Stimulated activated effector memory CD8-positive, alpha-beta T cell treated with anti-CD3 and anti-CD28 coated beads, Interleukin-12 subunit alpha, Interleukin-12 subunit beta, amount 100 ng/mL, for 72 hours (primary cell): Measurements from ENCODE around the gene LRRK1.

Experiments used
- ATAC-seq: fragments of 150-1000 bp; cut with Tn5 transposase; 2 replicates; pipeline ENCODE4 v1.10.0; 2021
- DNase-seq, 2 donors: peaks; one replicate each; pipeline ENCODE4 v3.0.0; 2021 to 2022; ENCODE audit warnings: low spot score in 2 of 2
- H3K27ac Mint-ChIP-seq: one replicate; pipeline ENCODE4 v1.8.0; 2022; ENCODE audit warnings: mild to moderate bottlenecking, mixed read lengths
- H3K36me3 Mint-ChIP-seq: one replicate; pipeline ENCODE4 v1.8.0; 2022; ENCODE audit warnings: mild to moderate bottlenecking, mixed read lengths
- H3K4me1 Mint-ChIP-seq: one replicate; pipeline ENCODE4 v1.8.0; 2022; ENCODE audit warnings: mixed read lengths
- H3K4me3 Mint-ChIP-seq: one replicate; pipeline ENCODE4 v1.8.0; 2022; ENCODE audit warnings: mild to moderate bottlenecking, mixed read lengths
- H3K9me3 Mint-ChIP-seq: one replicate; pipeline ENCODE4 v1.8.0; 2022; ENCODE audit warnings: mixed read lengths

LRRK1 gene

GRCh38 chr15:101048176-101048575 is 129.0 kb downstream of the LRRK1 start:
- Mint-ChIP-seq H3K4me1 (no peaks in the 10 kb centered on the region), H3K27ac (no peak overlapping the region), H3K36me3 (no peaks in the 10 kb centered on the region), H3K4me3 (no peak overlapping the region), H3K9me3 (no peaks in the 10 kb centered on the region)
- DNase-seq: peak in 1 of 2 donors; percentile 13
- no peak for ATAC-seq

DNA sequence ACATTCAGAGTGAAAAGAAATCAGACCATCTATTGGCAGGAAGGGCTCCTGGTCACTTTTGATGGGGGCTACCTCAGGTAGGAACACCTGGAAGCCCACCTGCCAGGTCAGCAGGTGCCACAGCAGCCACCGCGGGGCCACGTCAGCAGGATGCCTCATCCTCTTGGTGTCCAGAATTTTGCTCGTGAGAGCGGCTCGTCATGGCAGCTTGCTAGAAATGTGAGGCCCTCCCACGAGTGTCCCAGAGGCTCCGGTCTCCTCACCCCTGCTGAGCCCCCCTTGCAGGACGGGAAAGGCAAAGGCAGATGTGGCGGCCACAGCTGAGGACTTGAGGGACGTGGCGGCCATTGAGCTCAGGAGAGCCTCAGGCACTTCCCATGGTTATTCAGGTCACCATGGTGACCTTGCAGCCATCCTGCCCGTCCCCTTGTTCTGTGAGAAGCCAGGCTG is 129.4 kb downstream of the LRRK1 start:
- peak in 1 of 2 donors; percentile 45 for DNase-seq
- no peak overlapping the region for H3K27ac Mint-ChIP-seq

DNA sequence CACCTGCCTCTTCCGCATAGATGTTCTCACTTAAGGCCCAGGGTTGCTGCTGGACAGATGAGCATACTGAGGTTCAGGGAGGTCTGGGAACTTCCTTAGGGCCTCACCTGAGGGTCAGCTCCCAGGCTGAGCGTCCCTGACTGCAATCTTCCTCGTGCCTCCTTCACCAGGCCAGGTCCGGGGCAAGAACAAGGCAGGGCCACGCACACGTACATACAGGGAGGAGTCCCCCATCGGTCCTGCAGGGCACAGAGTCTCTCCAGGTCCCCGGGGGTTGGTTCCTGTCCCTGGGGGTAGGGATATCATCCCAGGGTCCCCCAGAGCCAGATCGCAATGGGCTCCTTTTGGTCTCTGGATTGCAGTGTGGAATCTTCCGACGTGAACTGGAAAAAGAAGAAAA is 130.1 kb downstream of the LRRK1 start:
- Mint-ChIP-seq H3K27ac (no peak overlapping the region), H3K4me1 (no peaks in the 10 kb centered on the region)
- no peak for ATAC-seq

More for the DNA sequence above, 129.4 kb downstream of the LRRK1 start:
- Mint-ChIP-seq H3K36me3 (no peaks in the 10 kb centered on the region), H3K9me3 (no peaks in the 10 kb centered on the region), H3K4me3 (no peak overlapping the region), H3K4me1 (no peaks in the 10 kb centered on the region)
- no peak for ATAC-seq

GRCh38 chr15:101049856-101050622 is 130.9 kb downstream of the LRRK1 start:
- Mint-ChIP-seq H3K4me1 (no peaks in the 10 kb centered on the region), H3K9me3 (no peaks in the 10 kb centered on the region), H3K4me3 (no peak overlapping the region), H3K27ac (no peak overlapping the region), H3K36me3 (no peaks in the 10 kb centered on the region)
- DNase-seq (peak in 1 of 2 donors; percentile 29), ATAC-seq (no peak)

More for the DNA sequence above, 130.1 kb downstream of the LRRK1 start:
- Mint-ChIP-seq H3K9me3 (no peaks in the 10 kb centered on the region), H3K4me3 (no peak overlapping the region), H3K36me3 (no peaks in the 10 kb centered on the region)
- peak in 1 of 2 donors; percentile 32 for DNase-seq

DNA sequence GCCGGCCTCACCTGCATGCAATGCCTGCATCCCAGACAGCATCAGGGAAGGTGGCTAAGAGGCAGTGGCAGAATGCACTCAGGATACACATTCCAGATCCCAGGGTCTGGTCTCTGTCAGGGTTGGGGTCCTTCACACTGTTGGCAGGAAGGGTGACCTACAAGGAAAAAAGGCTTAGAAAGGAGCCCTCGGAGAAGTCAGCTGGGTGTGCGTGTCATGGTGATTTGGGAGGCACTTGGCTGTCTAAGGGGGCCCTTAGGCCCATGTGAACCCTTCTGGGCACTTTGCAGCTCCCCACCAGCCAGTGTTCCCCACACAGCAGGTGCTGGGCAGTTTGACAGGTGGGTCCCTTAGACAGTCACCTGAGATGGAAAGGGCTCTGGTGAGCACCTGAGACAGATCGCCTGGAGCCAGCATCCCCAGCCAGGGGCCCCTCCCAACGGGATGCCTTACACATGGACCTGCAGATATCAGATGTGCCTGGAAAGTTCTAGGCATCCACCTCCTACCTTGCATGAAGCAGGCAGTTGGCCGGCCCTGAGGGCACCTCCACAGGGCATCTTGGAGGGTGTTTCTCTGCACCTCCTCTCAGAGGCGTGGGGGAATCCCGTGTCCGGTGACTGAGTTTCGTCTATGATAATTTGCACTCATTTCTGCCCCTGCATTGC is 131.6 kb downstream of the LRRK1 start:
- Mint-ChIP-seq H3K4me3 (no peak overlapping the region), H3K27ac (no peak overlapping the region), H3K9me3 (no peaks in the 10 kb centered on the region), H3K4me1 (no peaks in the 10 kb centered on the region), H3K36me3 (no peaks in the 10 kb centered on the region)
- no peak for ATAC-seq
- DNase-seq: peak in 1 of 2 donors; percentile 45

DNA sequence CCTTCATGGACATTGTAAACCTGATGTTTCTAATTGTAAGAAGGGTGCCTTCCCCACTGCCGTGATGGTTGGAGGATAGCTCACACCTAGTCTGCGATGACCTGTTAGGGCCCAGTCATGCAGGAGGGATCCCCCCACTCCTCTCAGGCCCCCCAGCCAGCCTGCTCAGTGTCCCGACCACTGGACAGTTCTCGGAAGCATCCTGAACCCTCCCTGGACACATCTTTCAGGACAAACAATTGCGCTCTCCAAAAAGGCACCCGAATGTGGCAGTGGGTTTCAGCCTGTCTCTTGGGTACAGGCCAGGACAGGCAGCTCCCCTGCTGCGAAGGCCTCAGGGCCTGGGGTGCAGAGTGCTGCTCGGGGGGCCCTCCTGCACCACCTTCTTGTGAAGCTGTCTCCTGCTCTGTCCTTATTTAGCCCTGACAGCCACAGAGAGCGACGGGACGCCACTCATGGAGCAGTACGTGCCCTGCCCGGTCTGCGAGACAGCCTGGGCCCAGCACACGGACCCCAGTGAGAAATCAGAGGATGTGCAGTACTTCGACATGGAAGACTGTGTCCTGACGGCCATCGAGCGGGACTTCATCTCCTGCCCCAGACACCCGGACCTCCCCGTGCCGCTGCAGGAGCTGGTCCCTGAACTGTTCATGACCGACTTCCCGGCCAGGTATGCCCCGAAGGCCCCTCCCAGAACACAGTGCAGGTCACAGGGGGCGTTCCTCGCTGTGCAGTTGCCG is 132.3 kb downstream of the LRRK1 start:
- no peaks in the 10 kb centered on the region for H3K4me1 Mint-ChIP-seq

DNA sequence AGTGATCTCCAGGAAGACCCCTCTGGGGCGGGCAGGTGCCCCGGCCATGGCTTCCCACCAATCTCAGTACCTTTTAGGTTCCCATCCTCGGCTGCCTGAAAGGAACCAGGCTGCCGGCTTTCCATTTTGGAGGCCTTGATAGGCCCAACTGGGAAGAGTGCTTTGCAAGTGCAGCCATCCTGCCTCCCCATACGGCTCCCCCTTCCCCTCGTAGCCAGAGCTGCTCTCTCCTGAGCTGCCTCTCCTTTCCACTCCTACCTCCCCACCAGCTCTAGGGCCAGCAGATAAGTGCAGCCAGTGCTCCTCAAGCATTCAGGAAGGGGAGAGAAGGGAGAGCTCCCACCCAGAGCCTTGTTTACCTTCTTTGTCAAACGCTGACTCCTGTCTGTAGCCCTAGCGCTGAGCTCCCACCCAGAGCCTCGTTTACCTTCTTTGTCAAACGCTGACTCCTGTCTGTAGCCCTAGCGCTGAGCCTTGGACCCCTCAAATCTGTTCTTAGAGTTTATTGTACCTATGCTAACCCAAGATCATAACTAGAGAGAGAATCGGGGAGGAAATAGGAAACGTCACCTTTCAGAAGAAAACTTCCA is 133.0 kb downstream of the LRRK1 start:
- Mint-ChIP-seq H3K36me3 (no peaks in the 10 kb centered on the region), H3K9me3 (no peaks in the 10 kb centered on the region), H3K27ac (no peak overlapping the region), H3K4me3 (no peak overlapping the region), H3K4me1 (no peaks in the 10 kb centered on the region)
- no peak for ATAC-seq
- peak in 1 of 2 donors; percentile 38 for DNase-seq

More for the DNA sequence above, 132.3 kb downstream of the LRRK1 start:
- Mint-ChIP-seq H3K36me3 (no peaks in the 10 kb centered on the region), H3K27ac (no peak overlapping the region), H3K4me3 (no peak overlapping the region), H3K9me3 (no peaks in the 10 kb centered on the region)
- no peak for DNase-seq
- ATAC-seq: no peak

GRCh38 chr15:101052681-101053121 is 133.5 kb downstream of the LRRK1 start:
- no peak overlapping the region for H3K4me3 Mint-ChIP-seq
- H3K27ac Mint-ChIP-seq: no peak overlapping the region
- H3K9me3 Mint-ChIP-seq: no peaks in the 10 kb centered on the region
- no peaks in the 10 kb centered on the region for H3K4me1 Mint-ChIP-seq
- no peak for ATAC-seq
- DNase-seq: peak in 1 of 2 donors; percentile 26
- H3K36me3 Mint-ChIP-seq: no peaks in the 10 kb centered on the region

- Mint-ChIP-seq H3K4me1 (no peaks in the 10 kb centered on the region), H3K9me3 (no peaks in the 10 kb centered on the region), H3K27ac (no peak overlapping the region), H3K36me3 (no peaks in the 10 kb centered on the region), H3K4me3 (no peak overlapping the region)
- DNase-seq (no peak), ATAC-seq (no peak)
Observed at GRCh38 chr15:101053261-101053660, 134.1 kb downstream of the LRRK1 start.

GRCh38 chr15:101054116-101054515 is 135.0 kb downstream of the LRRK1 start:
- Mint-ChIP-seq H3K4me3 (no peak overlapping the region), H3K4me1 (no peaks in the 10 kb centered on the region), H3K36me3 (no peaks in the 10 kb centered on the region), H3K9me3 (no peaks in the 10 kb centered on the region), H3K27ac (no peak overlapping the region)
- DNase-seq (peak in 1 of 2 donors; percentile 18), ATAC-seq (no peak)

DNA sequence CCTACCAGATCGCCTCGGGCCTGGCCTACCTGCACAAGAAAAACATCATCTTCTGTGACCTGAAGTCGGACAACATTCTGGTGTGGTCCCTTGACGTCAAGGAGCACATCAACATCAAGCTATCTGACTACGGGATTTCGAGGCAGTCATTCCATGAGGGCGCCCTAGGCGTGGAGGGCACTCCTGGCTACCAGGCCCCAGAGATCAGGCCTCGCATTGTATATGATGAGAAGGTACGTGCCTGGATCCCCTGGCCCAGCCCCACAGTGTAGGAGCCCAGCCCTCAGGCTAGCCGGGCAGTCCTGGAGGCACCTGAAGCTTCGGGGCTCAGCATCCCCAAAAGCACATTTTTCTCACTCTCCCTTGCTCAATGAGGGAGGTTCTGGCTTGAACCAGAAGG is 135.8 kb downstream of the LRRK1 start:
- DNase-seq (peak in 1 of 2 donors; percentile 42), ATAC-seq (no peak)
- Mint-ChIP-seq H3K36me3 (no peaks in the 10 kb centered on the region), H3K9me3 (no peaks in the 10 kb centered on the region), H3K27ac (no peak overlapping the region), H3K4me3 (no peak overlapping the region), H3K4me1 (no peaks in the 10 kb centered on the region)

DNA sequence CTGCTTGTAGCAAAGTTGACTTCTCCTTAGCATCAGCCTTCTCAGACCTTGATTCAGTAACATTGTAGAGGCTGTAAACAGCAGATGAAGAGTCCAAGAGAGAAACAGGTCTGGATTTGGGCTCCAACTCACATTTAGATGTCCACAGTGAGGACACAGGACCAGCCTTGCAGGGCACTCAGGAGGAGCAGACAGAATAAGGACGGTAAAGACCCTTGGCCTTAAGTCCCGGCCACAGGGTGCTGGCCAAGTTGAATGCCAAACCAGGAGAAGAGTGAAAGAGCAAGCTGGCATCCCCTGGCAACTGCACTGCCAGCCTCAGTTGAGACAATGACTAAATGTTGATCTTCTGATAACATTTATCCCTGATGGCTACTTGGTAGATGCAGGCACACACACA is 136.3 kb downstream of the LRRK1 start:
- ATAC-seq (no peak), DNase-seq (peak in 1 of 2 donors; percentile 30)
- Mint-ChIP-seq H3K4me3 (no peak overlapping the region), H3K27ac (no peak overlapping the region), H3K9me3 (no peaks in the 10 kb centered on the region), H3K36me3 (no peaks in the 10 kb centered on the region), H3K4me1 (no peaks in the 10 kb centered on the region)

DNA sequence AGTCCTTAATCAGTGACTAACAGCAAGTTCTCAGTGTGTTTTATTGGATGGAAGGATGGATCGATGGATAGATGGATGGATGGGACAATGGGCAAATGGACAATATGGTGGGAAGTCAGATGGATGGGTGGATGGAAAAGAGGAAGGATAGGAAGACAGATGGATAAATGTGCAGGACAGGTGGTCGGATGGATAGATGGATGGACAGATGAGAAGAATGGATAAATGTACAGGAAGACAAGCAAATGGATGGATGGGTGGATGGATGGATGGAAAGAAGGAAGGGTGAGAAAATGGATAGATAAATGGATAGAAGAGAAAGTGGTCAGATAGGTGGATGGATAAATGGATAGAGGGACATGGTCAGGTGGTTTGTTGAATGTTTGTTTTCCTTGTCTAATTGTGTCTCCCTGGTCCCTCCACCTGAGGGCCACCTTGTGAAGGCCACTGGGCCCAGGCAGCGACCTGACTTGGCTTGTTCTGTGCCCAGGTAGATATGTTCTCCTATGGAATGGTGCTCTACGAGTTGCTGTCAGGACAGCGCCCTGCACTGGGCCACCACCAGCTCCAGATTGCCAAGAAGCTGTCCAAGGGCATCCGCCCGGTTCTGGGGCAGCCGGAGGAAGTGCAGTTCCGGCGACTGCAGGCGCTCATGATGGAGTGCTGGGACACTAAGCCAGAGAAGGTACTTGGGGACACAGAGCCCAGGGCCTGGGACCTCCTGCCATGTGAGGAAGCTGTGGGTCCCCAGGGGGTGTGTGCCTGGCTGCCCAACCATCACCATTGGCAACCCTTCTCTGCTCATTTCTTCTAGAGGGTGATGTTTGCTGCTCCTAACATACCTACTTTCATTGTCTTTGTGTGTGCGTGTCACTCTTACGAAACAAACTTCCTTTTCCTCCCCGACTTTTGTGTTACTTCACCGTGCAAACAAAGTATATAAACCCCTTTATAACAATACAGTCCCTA is 137.5 kb downstream of the LRRK1 start:
- H3K4me3 Mint-ChIP-seq: no peak overlapping the region
- no peaks in the 10 kb centered on the region for H3K36me3 Mint-ChIP-seq
- H3K4me1 Mint-ChIP-seq: no peaks in the 10 kb centered on the region
- no peaks in the 10 kb centered on the region for H3K9me3 Mint-ChIP-seq
- ATAC-seq (no peak), DNase-seq (peak in 1 of 2 donors; percentile 39)
- H3K27ac Mint-ChIP-seq: no peak overlapping the region

GRCh38 chr15:101057841-101058407 is 138.8 kb downstream of the LRRK1 start:
- peak in 1 of 2 donors; percentile 37 for DNase-seq
- Mint-ChIP-seq H3K36me3 (no peaks in the 10 kb centered on the region), H3K4me1 (no peaks in the 10 kb centered on the region), H3K9me3 (no peaks in the 10 kb centered on the region), H3K4me3 (no peak overlapping the region), H3K27ac (no peak overlapping the region)
- ATAC-seq: no peak
